IPS-NIHi11 (cell line): Measurements from ENCODE around the gene EFNA4.

Experiments
- DNase-seq: peaks from one replicate; pipeline ENCODE4 v3.0.0; 2012; ENCODE audit warnings: mixed read lengths, low spot score

Gene EFNA4

GRCh38 chr1:155073377-155074242 is 10.1 kb downstream of the EFNA4 start:
- DNase-seq = no peak

- no peak for DNase-seq
These were observed 12.0 kb downstream of the EFNA4 start for GRCh38 chr1:155075535-155075934.

- DNase-seq = no peak
These were observed 12.8 kb downstream of the EFNA4 start for GRCh38 chr1:155076371-155076770.

GRCh38 chr1:155077346-155077745 is 13.8 kb downstream of the EFNA4 start:
- no peak for DNase-seq

- no peak for DNase-seq
These were observed 14.4 kb downstream of the EFNA4 start for GRCh38 chr1:155077758-155078445.

GRCh38 chr1:155078469-155079209 is 15.1 kb downstream of the EFNA4 start, which contains the start of gene EFNA3:
EFNA3 (plus strand) TSS chr1:155078837; CDS start chr1:155078942, 105 bp downstream.
- peak; percentile 93 for DNase-seq

GRCh38 chr1:155079210-155079486 is 15.6 kb downstream of the EFNA4 start:
- DNase-seq = no peak

GRCh38 chr1:155079487-155080311 is 16.2 kb downstream of the EFNA4 start:
- DNase-seq = peak; percentile 23

GRCh38 chr1:155080312-155081228 is 17.0 kb downstream of the EFNA4 start:
- peak; percentile 77 for DNase-seq

GRCh38 chr1:155081472-155082300 is 18.1 kb downstream of the EFNA4 start:
- DNase-seq = no peak

GRCh38 chr1:155082301-155083051 is 18.9 kb downstream of the EFNA4 start:
- DNase-seq = no peak

- no peak for DNase-seq
These were observed 19.6 kb downstream of the EFNA4 start for GRCh38 chr1:155083052-155083541.

GRCh38 chr1:155083865-155084721 is 20.6 kb downstream of the EFNA4 start:
- no peak for DNase-seq

- peak; percentile 88 for DNase-seq
These were observed 21.4 kb downstream of the EFNA4 start for GRCh38 chr1:155084722-155085503.

GRCh38 chr1:155085504-155086127 is 22.1 kb downstream of the EFNA4 start:
- DNase-seq = peak; percentile 31

GRCh38 chr1:155086128-155086741 is 22.7 kb downstream of the EFNA4 start:
- DNase-seq = peak; percentile 75
